Putamen (tissue), 1 donor: Measurements from ENCODE around the gene APRT.
A peak's percentile ranks its signal among the peaks of the same experiment; 100 is the strongest.
"Not testable (repeated sequence)": the region's sequence is repeated elsewhere in the genome, so short reads cannot be mapped to it uniquely, and the experiment has no call there.

Experiments
- DNase-seq: peaks from one replicate; pipeline ENCODE4 v3.0.0-alpha.2; 2016; ENCODE audit warnings: low spot score

The APRT gene

GRCh38 chr16:88788749-88789148 lies 23.0 kb downstream of the APRT start:
- DNase-seq: not testable (repeated sequence)

- DNase-seq: no peak
Observed at GRCh38 chr16:88787579-88788314, 24.0 kb downstream of the APRT start.

- no peak for DNase-seq
Observed at GRCh38 chr16:88785106-88785924, 26.4 kb downstream of the APRT start, which contains the start of gene PIEZO1. Gene PIEZO1, minus strand, starts transcription at chr16:88785220. Its CDS starts 256 bp downstream, at chr16:88784964.

- DNase-seq: no peak
Observed at GRCh38 chr16:88784856-88785105, 26.9 kb downstream of the APRT start.

- DNase-seq: no peak
Observed at GRCh38 chr16:88784074-88784855, 27.5 kb downstream of the APRT start.

GRCh38 chr16:88783391-88784073 lies 28.2 kb downstream of the APRT start:
- DNase-seq: peak; percentile 53

- no peak for DNase-seq
Observed at GRCh38 chr16:88782454-88783390, 29.0 kb downstream of the APRT start.

- no peak for DNase-seq
Observed at GRCh38 chr16:88781140-88782077, 30.3 kb downstream of the APRT start.

- no peak for DNase-seq
Observed at GRCh38 chr16:88780142-88781062, 31.3 kb downstream of the APRT start.

GRCh38 chr16:88779406-88780141 lies 32.2 kb downstream of the APRT start:
- no peak for DNase-seq

GRCh38 chr16:88778541-88779065 lies 33.1 kb downstream of the APRT start:
- no peak for DNase-seq

- no peak for DNase-seq
Observed at GRCh38 chr16:88778271-88778525, 33.5 kb downstream of the APRT start.

GRCh38 chr16:88777471-88778270 lies 34.1 kb downstream of the APRT start:
- no peak for DNase-seq

GRCh38 chr16:88775825-88776224 lies 35.9 kb downstream of the APRT start:
- DNase-seq: no peak

- no peak for DNase-seq
Observed at GRCh38 chr16:88774544-88775393, 37.0 kb downstream of the APRT start.

- DNase-seq: no peak
Observed at GRCh38 chr16:88773812-88774291, 37.9 kb downstream of the APRT start.
